Activated CD4-positive, alpha-beta T cell treated with anti-CD3 and anti-CD28 coated beads, Interleukin-2, amount 10 ng/mL, durations not matched to agents 7 days and 5 days (primary cell): ENCODE results near the gene NSG1. TPM values are rescaled to one million over a fixed set of nuclear protein-coding genes. Genes with fewer than 3 reads are reported as not detected.

Experiments used
- CTCF ChIA-PET: fragments of 350-600 bp; sonication (Branson Sonifier 250); formaldehyde crosslinking; loops from one replicate; lab custom pipeline; 2021; ENCODE audit warnings: antibody characterized with exemption; lab: Charles Lee
- POLR2A ChIA-PET: fragments of 350-600 bp; sonication (Branson Sonifier 250); formaldehyde crosslinking; loops from one replicate; lab custom pipeline; 2021; ENCODE audit warnings: antibody characterized with exemption; lab: Charles Lee
- DNase-seq: peaks from one replicate; pipeline ENCODE4 v3.0.0-alpha.2; 2020
- H3K27ac Mint-ChIP-seq: one replicate; pipeline ENCODE4 v1.8.0; 2021; ENCODE audit warnings: mild to moderate bottlenecking, moderate library complexity, mixed read lengths
- H3K27me3 Mint-ChIP-seq: one replicate; pipeline ENCODE4 v1.8.0; 2021; ENCODE audit warnings: mixed read lengths
- H3K36me3 Mint-ChIP-seq: one replicate; pipeline ENCODE4 v1.8.0; 2021; ENCODE audit warnings: low read depth, mixed read lengths
- H3K4me1 Mint-ChIP-seq: one replicate; pipeline ENCODE4 v1.8.0; 2021; ENCODE audit warnings: mixed read lengths
- H3K4me3 Mint-ChIP-seq: one replicate; pipeline ENCODE4 v1.8.0; 2021; ENCODE audit warnings: mild to moderate bottlenecking, moderate library complexity, mixed read lengths
- H3K9me3 Mint-ChIP-seq: one replicate; pipeline ENCODE4 v1.8.0; 2021; ENCODE audit warnings: mixed read lengths
- total RNA-seq, 2 experiments: library from RNA; stranded (reverse); gene quantifications; one replicate each; pipeline ENCODE4 v1.2.3, GENCODE V29; 2021

NSG1 gene
- total RNA-seq, 2 experiments from 2014 or later: 11.0 to 11.9 TPM

GRCh38 chr4:4440333-4441061 is 53.6 kb downstream of the NSG1 start:
- Mint-ChIP-seq H3K36me3 (peaks cover 8% of the 10 kb centered on the region), H3K4me1 (no peaks in the 10 kb centered on the region), H3K27ac (no peak overlapping the region), H3K4me3 (no peak overlapping the region), H3K9me3 (no peaks in the 10 kb centered on the region), H3K27me3 (no peaks in the 10 kb centered on the region)
- DNase-seq: no peak
- ChIA-PET POLR2A (no interaction called here), CTCF (no interaction called here)

GRCh38 chr4:4443821-4444220 is 56.9 kb downstream of the NSG1 start:
- no peak overlapping the region for H3K27ac Mint-ChIP-seq
- no peaks in the 10 kb centered on the region for H3K9me3 Mint-ChIP-seq
- no peaks in the 10 kb centered on the region for H3K27me3 Mint-ChIP-seq
- H3K36me3 Mint-ChIP-seq: no peaks in the 10 kb centered on the region
- ChIA-PET POLR2A (no interaction called here), CTCF (no interaction called here)
- no peak overlapping the region for H3K4me3 Mint-ChIP-seq
- H3K4me1 Mint-ChIP-seq: no peaks in the 10 kb centered on the region
- DNase-seq: no peak

- Mint-ChIP-seq H3K27ac (no peak overlapping the region), H3K4me1 (no peaks in the 10 kb centered on the region), H3K4me3 (no peak overlapping the region), H3K36me3 (no peaks in the 10 kb centered on the region), H3K27me3 (no peaks in the 10 kb centered on the region), H3K9me3 (no peaks in the 10 kb centered on the region)
- ChIA-PET CTCF (no interaction called here), POLR2A (no interaction called here)
- DNase-seq: no peak
Observed at GRCh38 chr4:4446434-4446833, 59.5 kb downstream of the NSG1 start.

GRCh38 chr4:4455210-4455865 is 68.4 kb downstream of the NSG1 start:
- Mint-ChIP-seq H3K27me3 (no peaks in the 10 kb centered on the region), H3K9me3 (no peaks in the 10 kb centered on the region), H3K4me1 (no peaks in the 10 kb centered on the region), H3K27ac (no peak overlapping the region), H3K36me3 (peaks cover 7% of the 10 kb centered on the region), H3K4me3 (no peak overlapping the region)
- CTCF ChIA-PET: no interaction called here
- POLR2A ChIA-PET: no interaction called here
- DNase-seq: no peak

GRCh38 chr4:4456351-4456750 is 69.4 kb downstream of the NSG1 start:
- CTCF ChIA-PET: no interaction called here
- Mint-ChIP-seq H3K4me1 (no peaks in the 10 kb centered on the region), H3K4me3 (no peak overlapping the region), H3K27ac (no peak overlapping the region), H3K27me3 (no peaks in the 10 kb centered on the region), H3K9me3 (no peaks in the 10 kb centered on the region), H3K36me3 (peaks cover 7% of the 10 kb centered on the region)
- DNase-seq: no peak
- POLR2A ChIA-PET: no interaction called here

GRCh38 chr4:4456816-4457578 is 70.1 kb downstream of the NSG1 start:
- H3K4me1 Mint-ChIP-seq: peaks cover 4% of the 10 kb centered on the region
- H3K36me3 Mint-ChIP-seq: peaks cover 6% of the 10 kb centered on the region
- H3K4me3 Mint-ChIP-seq: no peak overlapping the region
- CTCF ChIA-PET: no interaction called here
- DNase-seq: no peak
- H3K27ac Mint-ChIP-seq: no peak overlapping the region
- H3K9me3 Mint-ChIP-seq: no peaks in the 10 kb centered on the region
- H3K27me3 Mint-ChIP-seq: no peaks in the 10 kb centered on the region
- POLR2A ChIA-PET: no interaction called here

GRCh38 chr4:4457803-4458553 is 71.1 kb downstream of the NSG1 start:
- no peak overlapping the region for H3K4me3 Mint-ChIP-seq
- H3K4me1 Mint-ChIP-seq: peaks cover 12% of the 10 kb centered on the region
- H3K27ac Mint-ChIP-seq: no peak overlapping the region
- H3K36me3 Mint-ChIP-seq: no peaks in the 10 kb centered on the region
- DNase-seq: no peak
- ChIA-PET POLR2A (no interaction called here), CTCF (no interaction called here)
- no peaks in the 10 kb centered on the region for H3K27me3 Mint-ChIP-seq
- no peaks in the 10 kb centered on the region for H3K9me3 Mint-ChIP-seq

- peaks cover 13% of the 10 kb centered on the region for H3K4me1 Mint-ChIP-seq
- H3K4me3 Mint-ChIP-seq: no peak overlapping the region
- peaks cover under 1% of the 10 kb centered on the region for H3K36me3 Mint-ChIP-seq
- H3K9me3 Mint-ChIP-seq: no peaks in the 10 kb centered on the region
- no peak overlapping the region for H3K27ac Mint-ChIP-seq
- no peak for DNase-seq
- ChIA-PET POLR2A (no interaction called here), CTCF (no interaction called here)
- H3K27me3 Mint-ChIP-seq: no peaks in the 10 kb centered on the region
Observed at GRCh38 chr4:4459181-4459580, 72.3 kb downstream of the NSG1 start.

- Mint-ChIP-seq H3K4me1 (peaks cover 13% of the 10 kb centered on the region), H3K4me3 (no peak overlapping the region), H3K27ac (no peak overlapping the region), H3K9me3 (no peaks in the 10 kb centered on the region), H3K36me3 (peaks cover 15% of the 10 kb centered on the region), H3K27me3 (no peaks in the 10 kb centered on the region)
- DNase-seq: no peak
- CTCF ChIA-PET: no interaction called here
- POLR2A ChIA-PET: no interaction called here
Observed at GRCh38 chr4:4460759-4461158, 73.9 kb downstream of the NSG1 start.

- Mint-ChIP-seq H3K4me1 (peaks cover 13% of the 10 kb centered on the region), H3K27ac (no peak overlapping the region), H3K27me3 (no peaks in the 10 kb centered on the region), H3K36me3 (peaks cover 19% of the 10 kb centered on the region), H3K9me3 (no peaks in the 10 kb centered on the region), H3K4me3 (no peak overlapping the region)
- DNase-seq: no peak
- ChIA-PET CTCF (no interaction called here), POLR2A (no interaction called here)
Observed at GRCh38 chr4:4461178-4461577, 74.3 kb downstream of the NSG1 start.

GRCh38 chr4:4461850-4462249 is 74.9 kb downstream of the NSG1 start:
- POLR2A ChIA-PET: no interaction called here
- CTCF ChIA-PET: no interaction called here
- peak overlapping the region; percentile 75 for H3K27ac Mint-ChIP-seq
- H3K27me3 Mint-ChIP-seq: no peaks in the 10 kb centered on the region
- H3K36me3 Mint-ChIP-seq: peaks cover 26% of the 10 kb centered on the region
- peaks cover 13% of the 10 kb centered on the region for H3K4me1 Mint-ChIP-seq
- DNase-seq: peak; percentile 19
- H3K4me3 Mint-ChIP-seq: no peak overlapping the region
- no peaks in the 10 kb centered on the region for H3K9me3 Mint-ChIP-seq

- H3K4me1 Mint-ChIP-seq: peaks cover 13% of the 10 kb centered on the region
- H3K27me3 Mint-ChIP-seq: no peaks in the 10 kb centered on the region
- H3K36me3 Mint-ChIP-seq: peaks cover 30% of the 10 kb centered on the region
- POLR2A ChIA-PET: no interaction called here
- H3K27ac Mint-ChIP-seq: no peak overlapping the region
- H3K9me3 Mint-ChIP-seq: no peaks in the 10 kb centered on the region
- CTCF ChIA-PET: interaction anchor here (1.7 kb wide), 1 partner anchor 12 kb away, joined by 5 read pairs; no protein-coding TSS in a partner anchor
- DNase-seq: no peak
- H3K4me3 Mint-ChIP-seq: no peak overlapping the region
Observed at GRCh38 chr4:4462970-4463369, 76.1 kb downstream of the NSG1 start.
